ENCODE results near the gene DPM3. TPM values are rescaled to one million over a fixed set of nuclear protein-coding genes. Genes with fewer than 3 reads are reported as not detected.
"Not testable (repeated sequence)": the region's sequence is repeated elsewhere in the genome, so short reads cannot be mapped to it uniquely, and the experiment has no call there.

The DPM3 gene
- 28.5 and 36.9 TPM in 2 replicates for total RNA-seq (2014; rRNA removed; shearing (Covaris generic))
- 34.7 and 122 TPM in 2 replicates for polyA plus RNA-seq (2015; cell fraction: cytosol; rRNA removed)
- polyA plus RNA-seq (2015; cell fraction: nucleus; rRNA removed): 16.6 and 27.6 TPM in 2 replicates

GRCh38 chr1:155139895-155140629, at the start of gene DPM3:
DPM3 (minus strand) TSS chr1:155140531; CDS start chr1:155140240, 291 bp downstream.
- peak; percentile 90 for DNase-seq (ENCODE audit: low read depth, low spot score)
- in situ Hi-C loops (cut with HindIII; ENCODE audit: low pct_unique_long_range_greater_than_20kb, low sequenced_read_pairs): no loop called here

GRCh38 chr1:155189926-155190325, 49.6 kb upstream of the DPM3 start:
- DNase-seq (ENCODE audit: low read depth, low spot score); in situ Hi-C loops (cut with HindIII; ENCODE audit: low pct_unique_long_range_greater_than_20kb, low sequenced_read_pairs): not testable (repeated sequence)

GRCh38 chr1:155188268-155188667, 47.9 kb upstream of the DPM3 start:
- in situ Hi-C loops (cut with HindIII; ENCODE audit: low pct_unique_long_range_greater_than_20kb, low sequenced_read_pairs): no loop called here
- no peak for DNase-seq (ENCODE audit: low read depth, low spot score)

- DNase-seq (ENCODE audit: low read depth, low spot score): no peak
- in situ Hi-C loops (cut with HindIII; ENCODE audit: low pct_unique_long_range_greater_than_20kb, low sequenced_read_pairs): no loop called here
Measured at GRCh38 chr1:155187456-155187891, 47.1 kb upstream of the DPM3 start.

GRCh38 chr1:155186794-155187455, 46.6 kb upstream of the DPM3 start:
- in situ Hi-C loops (cut with HindIII; ENCODE audit: low pct_unique_long_range_greater_than_20kb, low sequenced_read_pairs): no loop called here
- no peak for DNase-seq (ENCODE audit: low read depth, low spot score)

GRCh38 chr1:155186067-155186793, 45.9 kb upstream of the DPM3 start:
- in situ Hi-C loops (cut with HindIII; ENCODE audit: low pct_unique_long_range_greater_than_20kb, low sequenced_read_pairs): no loop called here
- DNase-seq (ENCODE audit: low read depth, low spot score): no peak

GRCh38 chr1:155185783-155186066, 45.4 kb upstream of the DPM3 start:
- in situ Hi-C loops (cut with HindIII; ENCODE audit: low pct_unique_long_range_greater_than_20kb, low sequenced_read_pairs): no loop called here

GRCh38 chr1:155184835-155185782, 44.8 kb upstream of the DPM3 start:
- no peak for DNase-seq (ENCODE audit: low read depth, low spot score)
- in situ Hi-C loops (cut with HindIII; ENCODE audit: low pct_unique_long_range_greater_than_20kb, low sequenced_read_pairs): no loop called here

More at GRCh38 chr1:155185783-155186066, 45.4 kb upstream of the DPM3 start:
- no peak for DNase-seq (ENCODE audit: low read depth, low spot score)

- in situ Hi-C loops (cut with HindIII; ENCODE audit: low pct_unique_long_range_greater_than_20kb, low sequenced_read_pairs): no loop called here
- no peak for DNase-seq (ENCODE audit: low read depth, low spot score)
Measured at GRCh38 chr1:155184351-155184811, 44.0 kb upstream of the DPM3 start.

- no peak for DNase-seq (ENCODE audit: low read depth, low spot score)
- in situ Hi-C loops (cut with HindIII; ENCODE audit: low pct_unique_long_range_greater_than_20kb, low sequenced_read_pairs): no loop called here
Measured at GRCh38 chr1:155183775-155184221, 43.5 kb upstream of the DPM3 start.

GRCh38 chr1:155182052-155182550, 41.8 kb upstream of the DPM3 start:
- no peak for DNase-seq (ENCODE audit: low read depth, low spot score)
- in situ Hi-C loops (cut with HindIII; ENCODE audit: low pct_unique_long_range_greater_than_20kb, low sequenced_read_pairs): no loop called here

GRCh38 chr1:155181371-155182051, 41.2 kb upstream of the DPM3 start:
- in situ Hi-C loops (cut with HindIII; ENCODE audit: low pct_unique_long_range_greater_than_20kb, low sequenced_read_pairs): no loop called here
- no peak for DNase-seq (ENCODE audit: low read depth, low spot score)

GRCh38 chr1:155179112-155180031, 39.0 kb upstream of the DPM3 start:
- in situ Hi-C loops (cut with HindIII; ENCODE audit: low pct_unique_long_range_greater_than_20kb, low sequenced_read_pairs): no loop called here
- DNase-seq (ENCODE audit: low read depth, low spot score): no peak

GRCh38 chr1:155178441-155179111, 38.2 kb upstream of the DPM3 start:
- in situ Hi-C loops (cut with HindIII; ENCODE audit: low pct_unique_long_range_greater_than_20kb, low sequenced_read_pairs): no loop called here

GRCh38 chr1:155177918-155178281, 37.6 kb upstream of the DPM3 start:
- DNase-seq (ENCODE audit: low read depth, low spot score): no peak
- in situ Hi-C loops (cut with HindIII; ENCODE audit: low pct_unique_long_range_greater_than_20kb, low sequenced_read_pairs): no loop called here

More at GRCh38 chr1:155178441-155179111, 38.2 kb upstream of the DPM3 start:
- no peak for DNase-seq (ENCODE audit: low read depth, low spot score)
